Hematopoietic multipotent progenitor cell treated with erythropoietin and hydrocortisone succinate and interleukin-3 and kit ligand, for 4 days (in vitro differentiated cells): Measurements from ENCODE around the gene FOXA2.

Experiments
- DNase-seq: peaks from one replicate; pipeline ENCODE4 v3.0.0-alpha.2; 2015

FOXA2 gene

GRCh38 chr20:22536141-22536828, 48.1 kb downstream of the FOXA2 start:
- no peak for DNase-seq

GRCh38 chr20:22535483-22535882, 48.9 kb downstream of the FOXA2 start:
- DNase-seq = no peak

GRCh38 chr20:22533823-22534751, 50.3 kb downstream of the FOXA2 start:
- DNase-seq = no peak

GRCh38 chr20:22532598-22532997, 51.8 kb downstream of the FOXA2 start:
- no peak for DNase-seq

- DNase-seq = no peak
Observed at GRCh38 chr20:22531756-22532155, 52.6 kb downstream of the FOXA2 start.

GRCh38 chr20:22531056-22531615, 53.2 kb downstream of the FOXA2 start:
- no peak for DNase-seq
